ENCODE measurements around the gene NF2. TPM values are rescaled to one million over a fixed set of nuclear protein-coding genes. Genes with fewer than 3 reads are reported as not detected.

NF2 gene
- total RNA-seq, 1 experiment from 2014 or later: 190 TPM

- no peaks in the 10 kb centered on the region for H3K27me3 ChIP-seq (ENCODE audit: control insufficient read depth, insufficient read depth, low read length)
- ChIA-PET POLR2A (interaction anchor here (0.6 kb wide), 1 partner anchor 384 kb away, joined by 3 read pairs; no protein-coding TSS in a partner anchor), CTCF (no interaction called here)
- H3K9me3 ChIP-seq (ENCODE audit: control insufficient read depth, insufficient read depth, low read depth, low read length): no peaks in the 10 kb centered on the region
- in situ Hi-C loops (cut with HindIII; ENCODE audit: low pct_unique_long_range_greater_than_20kb, low sequenced_read_pairs) (no loop called here), intact Hi-C loops (cut with micrococcal nuclease; ENCODE audit: unreplicated experiment) (no loop called here)
- H3K4me1 ChIP-seq (ENCODE audit: control insufficient read depth, insufficient read depth, low read length): no peaks in the 10 kb centered on the region; the same call in 1 of the 2 replicates
- ATAC-seq (no peak), DNase-seq (ENCODE audit: low read depth, low spot score) (no peak)
- BruUV-seq (replicated peaks): no TSS peak
- no peak overlapping the region for H3K27ac ChIP-seq (ENCODE audit: low read length)
- H3K4me3 ChIP-seq (ENCODE audit: low read depth in 2 of 2, low read length in 2 of 2): no peak overlapping the region
- H3K36me3 ChIP-seq (ENCODE audit: control insufficient read depth, insufficient read depth, low read length): no peaks in the 10 kb centered on the region; the same call in 1 of the 2 replicates
- TF ChIP-seq, protein P1, sequence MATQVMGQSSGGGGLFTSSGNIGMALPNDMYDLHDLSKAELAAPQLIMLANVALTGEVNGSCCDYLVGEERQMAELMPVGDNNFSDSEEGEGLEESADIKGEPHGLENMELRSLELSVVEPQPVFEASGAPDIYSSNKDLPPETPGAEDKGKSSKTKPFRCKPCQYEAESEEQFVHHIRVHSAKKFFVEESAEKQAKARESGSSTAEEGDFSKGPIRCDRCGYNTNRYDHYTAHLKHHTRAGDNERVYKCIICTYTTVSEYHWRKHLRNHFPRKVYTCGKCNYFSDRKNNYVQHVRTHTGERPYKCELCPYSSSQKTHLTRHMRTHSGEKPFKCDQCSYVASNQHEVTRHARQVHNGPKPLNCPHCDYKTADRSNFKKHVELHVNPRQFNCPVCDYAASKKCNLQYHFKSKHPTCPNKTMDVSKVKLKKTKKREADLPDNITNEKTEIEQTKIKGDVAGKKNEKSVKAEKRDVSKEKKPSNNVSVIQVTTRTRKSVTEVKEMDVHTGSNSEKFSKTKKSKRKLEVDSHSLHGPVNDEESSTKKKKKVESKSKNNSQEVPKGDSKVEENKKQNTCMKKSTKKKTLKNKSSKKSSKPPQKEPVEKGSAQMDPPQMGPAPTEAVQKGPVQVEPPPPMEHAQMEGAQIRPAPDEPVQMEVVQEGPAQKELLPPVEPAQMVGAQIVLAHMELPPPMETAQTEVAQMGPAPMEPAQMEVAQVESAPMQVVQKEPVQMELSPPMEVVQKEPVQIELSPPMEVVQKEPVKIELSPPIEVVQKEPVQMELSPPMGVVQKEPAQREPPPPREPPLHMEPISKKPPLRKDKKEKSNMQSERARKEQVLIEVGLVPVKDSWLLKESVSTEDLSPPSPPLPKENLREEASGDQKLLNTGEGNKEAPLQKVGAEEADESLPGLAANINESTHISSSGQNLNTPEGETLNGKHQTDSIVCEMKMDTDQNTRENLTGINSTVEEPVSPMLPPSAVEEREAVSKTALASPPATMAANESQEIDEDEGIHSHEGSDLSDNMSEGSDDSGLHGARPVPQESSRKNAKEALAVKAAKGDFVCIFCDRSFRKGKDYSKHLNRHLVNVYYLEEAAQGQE (IDR thresholded peaks at IDR 0.05; ENCODE audit: insufficient read depth in 1 of 2, low read depth in 2 of 2, low read length in 1 of 2): no peak
- no peak for TF ChIP-seq POLR2AphosphoS5 (IDR thresholded peaks at IDR 0.05; ENCODE audit: low read depth, low read length)
- TF ChIP-seq CTCF (IDR thresholded peaks at IDR 0.05): no peak
- TF ChIP-seq TCF7L2 (IDR thresholded peaks at IDR 0.05; ENCODE audit: low read depth, low read length): no peak
- TF ChIP-seq SIN3A (IDR thresholded peaks at IDR 0.05; ENCODE audit: borderline replicate concordance, insufficient read depth, low read depth, low read length): no peak
Measured at GRCh38 chr22:29693161-29693560, 89.7 kb downstream of the NF2 start.

GRCh38 chr22:29693671-29694070 lies 90.2 kb downstream of the NF2 start:
- no peak overlapping the region for H3K27ac ChIP-seq (ENCODE audit: low read length)
- no TSS peak for BruUV-seq (replicated peaks)
- no peak for DNase-seq (ENCODE audit: low read depth, low spot score)
- POLR2A ChIA-PET: interaction anchor here (0.6 kb wide), 1 partner anchor 383 kb away, joined by 3 read pairs; no protein-coding TSS in a partner anchor
- in situ Hi-C loops (cut with HindIII; ENCODE audit: low pct_unique_long_range_greater_than_20kb, low sequenced_read_pairs): no loop called here
- no peaks in the 10 kb centered on the region for H3K27me3 ChIP-seq (ENCODE audit: control insufficient read depth, insufficient read depth, low read length)
- ATAC-seq: no peak
- CTCF ChIA-PET: no interaction called here
- TF ChIP-seq SIN3A (IDR thresholded peaks at IDR 0.05; ENCODE audit: borderline replicate concordance, insufficient read depth, low read depth, low read length) (no peak), TCF7L2 (IDR thresholded peaks at IDR 0.05; ENCODE audit: low read depth, low read length) (no peak)
- no peaks in the 10 kb centered on the region; the same call in 1 of the 2 replicates for H3K4me1 ChIP-seq (ENCODE audit: control insufficient read depth, insufficient read depth, low read length)
- no peaks in the 10 kb centered on the region for H3K36me3 ChIP-seq (ENCODE audit: control insufficient read depth, insufficient read depth, low read length)
- intact Hi-C loops (cut with micrococcal nuclease; ENCODE audit: unreplicated experiment): no loop called here
- H3K4me3 ChIP-seq (ENCODE audit: low read depth in 2 of 2, low read length in 2 of 2): no peak overlapping the region
- H3K9me3 ChIP-seq (ENCODE audit: control insufficient read depth, insufficient read depth, low read depth, low read length): no peaks in the 10 kb centered on the region

- no peaks in the 10 kb centered on the region for H3K9me3 ChIP-seq (ENCODE audit: control insufficient read depth, insufficient read depth, low read depth, low read length)
- H3K27ac ChIP-seq (ENCODE audit: low read length): no peak overlapping the region
- POLR2A ChIA-PET: no interaction called here
- BruUV-seq (replicated peaks): no TSS peak
- intact Hi-C loops (cut with micrococcal nuclease; ENCODE audit: unreplicated experiment): no loop called here
- no peaks in the 10 kb centered on the region for H3K36me3 ChIP-seq (ENCODE audit: control insufficient read depth, insufficient read depth, low read length)
- no peaks in the 10 kb centered on the region for H3K27me3 ChIP-seq (ENCODE audit: control insufficient read depth, insufficient read depth, low read length)
- TF ChIP-seq, protein P1 (IDR thresholded peaks at IDR 0.05; ENCODE audit: insufficient read depth in 1 of 2, low read depth in 2 of 2, low read length in 1 of 2): no peak
- TF ChIP-seq CTCF (IDR thresholded peaks at IDR 0.05) (no peak), POLR2AphosphoS5 (IDR thresholded peaks at IDR 0.05; ENCODE audit: low read depth, low read length) (no peak), TCF7L2 (IDR thresholded peaks at IDR 0.05; ENCODE audit: low read depth, low read length) (no peak), SIN3A (IDR thresholded peaks at IDR 0.05; ENCODE audit: borderline replicate concordance, insufficient read depth, low read depth, low read length) (no peak)
- ATAC-seq (no peak), DNase-seq (ENCODE audit: low read depth, low spot score) (no peak)
- H3K4me3 ChIP-seq (ENCODE audit: low read depth in 2 of 2, low read length in 2 of 2): no peak overlapping the region
- in situ Hi-C loops (cut with HindIII; ENCODE audit: low pct_unique_long_range_greater_than_20kb, low sequenced_read_pairs): no loop called here
- H3K4me1 ChIP-seq (ENCODE audit: control insufficient read depth, insufficient read depth, low read length): peaks cover 8% of the 10 kb centered on the region
- CTCF ChIA-PET: no interaction called here
Measured at GRCh38 chr22:29695129-29695926, 91.9 kb downstream of the NF2 start.
